H1 (cell line): ENCODE results near the gene ASCL1. TPM values are rescaled to one million over a fixed set of nuclear protein-coding genes. Genes with fewer than 3 reads are reported as not detected.

Source experiments
- EZH2 ChIP-seq: fragments of 200-600 bp; sonication (generic); IDR thresholded peaks from 2 replicates; pipeline ENCODE4 v1.7.1; 2012; ENCODE audit warnings: low read depth, mild to moderate bottlenecking, moderate library complexity, low read length, inconsistent platforms; ENCODE audit not compliant: severe bottlenecking
- JUND ChIP-seq: IDR thresholded peaks from 2 replicates; pipeline ENCODE4 v1.6.1; 2011; ENCODE audit warnings: mild to moderate bottlenecking, improper control_type of control experiment, low read length
- RAD21 ChIP-seq, 2 experiments: IDR thresholded peaks in 1 of 2; conservative IDR thresholded peaks in 1 of 2; 2 replicates each; pipeline ENCODE4 v1.6.1; 2011; ENCODE audit warnings: low read depth in 2 of 2, low read length in 2 of 2, improper control_type of control experiment in 1 of 2, inconsistent platforms in 1 of 2, mild to moderate bottlenecking in 1 of 2, moderate library complexity in 1 of 2
- SUZ12 ChIP-seq: fragments of 200-600 bp; sonication (generic); IDR thresholded peaks from 2 replicates; pipeline ENCODE4 v1.6.1; 2012; ENCODE audit warnings: mild to moderate bottlenecking, inconsistent platforms, low read length, moderate library complexity, mixed read lengths
- polyA plus RNA-seq, 7 experiments: library from polyadenylated mRNA; depleted of rRNA in 3 of 7; stranded (reverse) in 5 of 7; unstranded in 2 of 7; fragments of >200 nt in 5 of 7; fragments of 200-250 nt in 2 of 7; gene quantifications; 1 replicate in 5 of 7; 2 replicates in 1 of 7; 4 replicates in 1 of 7; pipeline versions ENCODE4 v1.2.1 to v1.2.3, GENCODE V29; 2011 to 2013; ENCODE audit warnings: missing spikeins in 2 of 7, mixed read lengths in 2 of 7
- total RNA-seq: library from RNA; stranded (reverse); fragmentation: NEBNext Ultra II Directional; extraction: Animal tissue kit (Norgen Biotek cat#: 25700); gene quantifications from 2 replicates; pipeline ENCODE4 v1.2.1, GENCODE V29; 2021
- TF ChIP-seq, protein P1 (sequence below): fragments of 300-600 bp; sonication (generic); IDR thresholded peaks from 2 replicates; pipeline ENCODE4 v1.7.1; 2012; ENCODE audit warnings: low read length, moderate library complexity, mild to moderate bottlenecking, inconsistent platforms; ENCODE audit not compliant: insufficient replicate concordance

The ASCL1 gene
- total and polyA plus RNA-seq, 2 of the 8 experiments (the other 6 are each of a cell fraction or from before 2014, with no cell fraction given) = 0.12 TPM; not detected in 1

DNA sequence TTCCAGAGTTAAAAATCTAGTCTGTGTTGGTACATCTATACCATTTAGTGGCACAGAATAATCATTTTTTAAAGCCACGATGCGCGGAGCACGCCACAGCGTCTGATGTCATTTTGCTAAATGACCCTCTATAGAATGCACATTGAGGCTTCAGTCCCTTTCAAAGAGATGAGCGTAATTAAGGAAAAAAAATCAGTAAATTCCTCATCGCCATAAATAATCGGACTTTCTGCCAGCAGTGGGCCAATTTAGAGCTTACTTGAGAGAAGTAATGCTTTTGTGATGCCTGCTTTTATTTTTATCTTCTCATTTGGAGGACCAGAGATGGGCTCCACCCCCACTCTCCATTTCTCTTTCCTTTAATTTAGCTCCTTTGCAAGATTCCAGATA is 4.0 kb downstream of the ASCL1 start (continued):
- TF ChIP-seq RAD21 (IDR thresholded peaks at IDR 0.05 in 1 of 2, conservative IDR thresholded peaks at IDR 0.05 in 1 of 2; ENCODE audit: low read depth in 2 of 2, low read length in 2 of 2) (no peak), JUND (no peak), EZH2 (peak; percentile 86), SUZ12 (peak; percentile 81; the same call in 1 of the 2 replicates)
- TF ChIP-seq, protein P1, sequence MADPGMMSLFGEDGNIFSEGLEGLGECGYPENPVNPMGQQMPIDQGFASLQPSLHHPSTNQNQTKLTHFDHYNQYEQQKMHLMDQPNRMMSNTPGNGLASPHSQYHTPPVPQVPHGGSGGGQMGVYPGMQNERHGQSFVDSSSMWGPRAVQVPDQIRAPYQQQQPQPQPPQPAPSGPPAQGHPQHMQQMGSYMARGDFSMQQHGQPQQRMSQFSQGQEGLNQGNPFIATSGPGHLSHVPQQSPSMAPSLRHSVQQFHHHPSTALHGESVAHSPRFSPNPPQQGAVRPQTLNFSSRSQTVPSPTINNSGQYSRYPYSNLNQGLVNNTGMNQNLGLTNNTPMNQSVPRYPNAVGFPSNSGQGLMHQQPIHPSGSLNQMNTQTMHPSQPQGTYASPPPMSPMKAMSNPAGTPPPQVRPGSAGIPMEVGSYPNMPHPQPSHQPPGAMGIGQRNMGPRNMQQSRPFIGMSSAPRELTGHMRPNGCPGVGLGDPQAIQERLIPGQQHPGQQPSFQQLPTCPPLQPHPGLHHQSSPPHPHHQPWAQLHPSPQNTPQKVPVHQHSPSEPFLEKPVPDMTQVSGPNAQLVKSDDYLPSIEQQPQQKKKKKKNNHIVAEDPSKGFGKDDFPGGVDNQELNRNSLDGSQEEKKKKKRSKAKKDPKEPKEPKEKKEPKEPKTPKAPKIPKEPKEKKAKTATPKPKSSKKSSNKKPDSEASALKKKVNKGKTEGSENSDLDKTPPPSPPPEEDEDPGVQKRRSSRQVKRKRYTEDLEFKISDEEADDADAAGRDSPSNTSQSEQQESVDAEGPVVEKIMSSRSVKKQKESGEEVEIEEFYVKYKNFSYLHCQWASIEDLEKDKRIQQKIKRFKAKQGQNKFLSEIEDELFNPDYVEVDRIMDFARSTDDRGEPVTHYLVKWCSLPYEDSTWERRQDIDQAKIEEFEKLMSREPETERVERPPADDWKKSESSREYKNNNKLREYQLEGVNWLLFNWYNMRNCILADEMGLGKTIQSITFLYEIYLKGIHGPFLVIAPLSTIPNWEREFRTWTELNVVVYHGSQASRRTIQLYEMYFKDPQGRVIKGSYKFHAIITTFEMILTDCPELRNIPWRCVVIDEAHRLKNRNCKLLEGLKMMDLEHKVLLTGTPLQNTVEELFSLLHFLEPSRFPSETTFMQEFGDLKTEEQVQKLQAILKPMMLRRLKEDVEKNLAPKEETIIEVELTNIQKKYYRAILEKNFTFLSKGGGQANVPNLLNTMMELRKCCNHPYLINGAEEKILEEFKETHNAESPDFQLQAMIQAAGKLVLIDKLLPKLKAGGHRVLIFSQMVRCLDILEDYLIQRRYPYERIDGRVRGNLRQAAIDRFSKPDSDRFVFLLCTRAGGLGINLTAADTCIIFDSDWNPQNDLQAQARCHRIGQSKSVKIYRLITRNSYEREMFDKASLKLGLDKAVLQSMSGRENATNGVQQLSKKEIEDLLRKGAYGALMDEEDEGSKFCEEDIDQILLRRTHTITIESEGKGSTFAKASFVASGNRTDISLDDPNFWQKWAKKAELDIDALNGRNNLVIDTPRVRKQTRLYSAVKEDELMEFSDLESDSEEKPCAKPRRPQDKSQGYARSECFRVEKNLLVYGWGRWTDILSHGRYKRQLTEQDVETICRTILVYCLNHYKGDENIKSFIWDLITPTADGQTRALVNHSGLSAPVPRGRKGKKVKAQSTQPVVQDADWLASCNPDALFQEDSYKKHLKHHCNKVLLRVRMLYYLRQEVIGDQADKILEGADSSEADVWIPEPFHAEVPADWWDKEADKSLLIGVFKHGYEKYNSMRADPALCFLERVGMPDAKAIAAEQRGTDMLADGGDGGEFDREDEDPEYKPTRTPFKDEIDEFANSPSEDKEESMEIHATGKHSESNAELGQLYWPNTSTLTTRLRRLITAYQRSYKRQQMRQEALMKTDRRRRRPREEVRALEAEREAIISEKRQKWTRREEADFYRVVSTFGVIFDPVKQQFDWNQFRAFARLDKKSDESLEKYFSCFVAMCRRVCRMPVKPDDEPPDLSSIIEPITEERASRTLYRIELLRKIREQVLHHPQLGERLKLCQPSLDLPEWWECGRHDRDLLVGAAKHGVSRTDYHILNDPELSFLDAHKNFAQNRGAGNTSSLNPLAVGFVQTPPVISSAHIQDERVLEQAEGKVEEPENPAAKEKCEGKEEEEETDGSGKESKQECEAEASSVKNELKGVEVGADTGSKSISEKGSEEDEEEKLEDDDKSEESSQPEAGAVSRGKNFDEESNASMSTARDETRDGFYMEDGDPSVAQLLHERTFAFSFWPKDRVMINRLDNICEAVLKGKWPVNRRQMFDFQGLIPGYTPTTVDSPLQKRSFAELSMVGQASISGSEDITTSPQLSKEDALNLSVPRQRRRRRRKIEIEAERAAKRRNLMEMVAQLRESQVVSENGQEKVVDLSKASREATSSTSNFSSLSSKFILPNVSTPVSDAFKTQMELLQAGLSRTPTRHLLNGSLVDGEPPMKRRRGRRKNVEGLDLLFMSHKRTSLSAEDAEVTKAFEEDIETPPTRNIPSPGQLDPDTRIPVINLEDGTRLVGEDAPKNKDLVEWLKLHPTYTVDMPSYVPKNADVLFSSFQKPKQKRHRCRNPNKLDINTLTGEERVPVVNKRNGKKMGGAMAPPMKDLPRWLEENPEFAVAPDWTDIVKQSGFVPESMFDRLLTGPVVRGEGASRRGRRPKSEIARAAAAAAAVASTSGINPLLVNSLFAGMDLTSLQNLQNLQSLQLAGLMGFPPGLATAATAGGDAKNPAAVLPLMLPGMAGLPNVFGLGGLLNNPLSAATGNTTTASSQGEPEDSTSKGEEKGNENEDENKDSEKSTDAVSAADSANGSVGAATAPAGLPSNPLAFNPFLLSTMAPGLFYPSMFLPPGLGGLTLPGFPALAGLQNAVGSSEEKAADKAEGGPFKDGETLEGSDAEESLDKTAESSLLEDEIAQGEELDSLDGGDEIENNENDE = no peak
- TF ChIP-seq, all 59 proteins: peak for 2
